Measurements from ENCODE around the gene ARIH1. TPM values are rescaled to one million over a fixed set of nuclear protein-coding genes. Genes with fewer than 3 reads are reported as not detected.

ARIH1 gene
- total and polyA plus RNA-seq, 2 donors (not counting 1 experiment from before 2014, with no cell fraction given), result 27.9 to 199 TPM

DNA sequence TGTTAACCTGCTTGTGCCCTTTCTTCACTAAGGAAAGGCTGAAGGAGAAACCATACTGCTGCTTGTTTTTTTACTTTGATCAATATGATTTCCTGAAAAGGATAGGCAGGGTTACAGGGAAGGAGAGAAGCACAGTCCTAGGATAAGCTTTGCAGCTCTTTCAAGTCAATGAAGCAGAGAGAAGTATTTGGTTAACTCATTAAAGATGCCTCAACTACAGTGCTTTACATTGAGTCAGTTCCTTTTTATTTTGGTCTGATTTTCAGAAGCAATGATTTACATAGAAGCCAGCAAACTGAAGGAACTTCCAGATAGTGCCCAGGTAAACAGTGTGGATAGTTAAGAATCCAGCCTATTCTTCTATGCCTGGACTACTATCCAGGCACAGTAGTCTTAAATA, 64.8 kb downstream of the ARIH1 start:
- peaks cover 53% of the 10 kb centered on the region for H4K20me1 ChIP-seq (ENCODE audit: control insufficient read depth, insufficient read depth, low read length, poor library complexity, severe bottlenecking)
- POLR2A ChIA-PET, result no interaction called here
- no peak for ATAC-seq (ENCODE audit: low read depth)

GRCh38 chr15:72540606-72541237, 66.6 kb downstream of the ARIH1 start:
- no peak overlapping the region for H3K4me3 Mint-ChIP-seq
- Histone ChIP-seq H3K9ac (ENCODE audit: low read length) (no peak overlapping the region), H3K9me3 (ENCODE audit: control extremely low read depth in 1 of 3, control insufficient read depth in 2 of 3, insufficient read depth in 1 of 3, low read length in 2 of 3) (peaks cover 0 to 13% (median 12%) of the 10 kb centered on the region in 3 donors), H2AFZ (ENCODE audit: insufficient read depth, low read depth, low read length, poor library complexity, severe bottlenecking) (no peak overlapping the region), H3K4me2 (replicated peaks; ENCODE audit: low read depth, low read length, poor library complexity, severe bottlenecking) (no peak overlapping the region), H3K27me3 (replicated peaks in 1 of 4; ENCODE audit: control extremely low read depth in 1 of 4, control insufficient read depth in 3 of 4, insufficient read depth in 4 of 4, low read length in 3 of 4) (no peaks in the 10 kb centered on the region), H4K20me1 (ENCODE audit: control insufficient read depth, insufficient read depth, low read length, poor library complexity, severe bottlenecking) (peaks cover 50% of the 10 kb centered on the region), H3K79me2 (ENCODE audit: control insufficient read depth, insufficient read depth, low read length) (peaks cover 72% of the 10 kb centered on the region), H3K36me3 (replicated peaks in 1 of 2; ENCODE audit: control extremely low read depth in 1 of 2, control insufficient read depth in 1 of 2, extremely low read depth in 1 of 2, insufficient read depth in 2 of 2, low read length in 1 of 2) (peaks cover 0 to 16% of the 10 kb centered on the region in 2 experiments), H3K4me1 (ENCODE audit: control insufficient read depth in 2 of 2, insufficient read depth in 2 of 2, low read length in 2 of 2) (no peaks in the 10 kb centered on the region), H3K4me3 (ENCODE audit: control extremely low read depth in 1 of 5, extremely low read depth in 1 of 5, insufficient read depth in 1 of 5, low read depth in 2 of 5, low read length in 4 of 5) (no peak overlapping the region), H3K27ac (ENCODE audit: low read length in 2 of 2) (no peak overlapping the region)
- DNase-seq (no peak), ATAC-seq (ENCODE audit: low read depth) (no peak)
- H3K4me1 Mint-ChIP-seq, result peaks cover 10% of the 10 kb centered on the region
- peaks cover 5% of the 10 kb centered on the region for H3K9me3 Mint-ChIP-seq (ENCODE audit: insufficient read depth)
- intact Hi-C loops (cut with micrococcal nuclease), result no loop called here
- ChIA-PET POLR2A (no interaction called here), CTCF (no interaction called here)
- TF ChIP-seq, protein P1, sequence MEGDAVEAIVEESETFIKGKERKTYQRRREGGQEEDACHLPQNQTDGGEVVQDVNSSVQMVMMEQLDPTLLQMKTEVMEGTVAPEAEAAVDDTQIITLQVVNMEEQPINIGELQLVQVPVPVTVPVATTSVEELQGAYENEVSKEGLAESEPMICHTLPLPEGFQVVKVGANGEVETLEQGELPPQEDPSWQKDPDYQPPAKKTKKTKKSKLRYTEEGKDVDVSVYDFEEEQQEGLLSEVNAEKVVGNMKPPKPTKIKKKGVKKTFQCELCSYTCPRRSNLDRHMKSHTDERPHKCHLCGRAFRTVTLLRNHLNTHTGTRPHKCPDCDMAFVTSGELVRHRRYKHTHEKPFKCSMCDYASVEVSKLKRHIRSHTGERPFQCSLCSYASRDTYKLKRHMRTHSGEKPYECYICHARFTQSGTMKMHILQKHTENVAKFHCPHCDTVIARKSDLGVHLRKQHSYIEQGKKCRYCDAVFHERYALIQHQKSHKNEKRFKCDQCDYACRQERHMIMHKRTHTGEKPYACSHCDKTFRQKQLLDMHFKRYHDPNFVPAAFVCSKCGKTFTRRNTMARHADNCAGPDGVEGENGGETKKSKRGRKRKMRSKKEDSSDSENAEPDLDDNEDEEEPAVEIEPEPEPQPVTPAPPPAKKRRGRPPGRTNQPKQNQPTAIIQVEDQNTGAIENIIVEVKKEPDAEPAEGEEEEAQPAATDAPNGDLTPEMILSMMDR (IDR thresholded peaks at IDR 0.05), result no peak
- TF ChIP-seq EZH2 (IDR thresholded peaks at IDR 0.05; ENCODE audit: borderline replicate concordance, insufficient read depth, low read depth, low read length, poor library complexity, severe bottlenecking), result no peak
- H3K27me3 Mint-ChIP-seq, result no peaks in the 10 kb centered on the region
- no peak overlapping the region for H3K27ac Mint-ChIP-seq
- 96% methylated on average over 8 of the region's 11 CpGs for WGBS (ENCODE audit: insufficient coverage)

More for the DNA sequence above, 64.8 kb downstream of the ARIH1 start:
- Histone ChIP-seq H3K36me3 (replicated peaks in 1 of 2; ENCODE audit: control extremely low read depth in 1 of 2, control insufficient read depth in 1 of 2, extremely low read depth in 1 of 2, insufficient read depth in 2 of 2, low read length in 1 of 2) (peaks cover 0 to 3% of the 10 kb centered on the region in 2 experiments), H3K4me3 (ENCODE audit: control extremely low read depth in 1 of 5, extremely low read depth in 1 of 5, insufficient read depth in 1 of 5, low read depth in 2 of 5, low read length in 4 of 5) (no peak overlapping the region), H3K9ac (ENCODE audit: low read length) (no peak overlapping the region), H3K27me3 (replicated peaks in 1 of 4; ENCODE audit: control extremely low read depth in 1 of 4, control insufficient read depth in 3 of 4, insufficient read depth in 4 of 4, low read length in 3 of 4) (no peaks in the 10 kb centered on the region), H3K4me2 (replicated peaks; ENCODE audit: low read depth, low read length, poor library complexity, severe bottlenecking) (no peak overlapping the region), H2AFZ (ENCODE audit: insufficient read depth, low read depth, low read length, poor library complexity, severe bottlenecking) (no peak overlapping the region), H3K9me3 (ENCODE audit: control extremely low read depth in 1 of 3, control insufficient read depth in 2 of 3, insufficient read depth in 1 of 3, low read length in 2 of 3) (peaks cover 0 to 13% (median 12%) of the 10 kb centered on the region in 3 donors), H3K4me1 (ENCODE audit: control insufficient read depth in 2 of 2, insufficient read depth in 2 of 2, low read length in 2 of 2) (no peaks in the 10 kb centered on the region), H3K79me2 (ENCODE audit: control insufficient read depth, insufficient read depth, low read length) (peaks cover 79% of the 10 kb centered on the region), H3K27ac (ENCODE audit: low read length in 2 of 2) (no peak overlapping the region)
- CTCF ChIA-PET, result no interaction called here
- Mint-ChIP-seq H3K4me1 (peaks cover 12% of the 10 kb centered on the region), H3K27ac (no peak overlapping the region), H3K9me3 (ENCODE audit: insufficient read depth) (peaks cover 5% of the 10 kb centered on the region), H3K4me3 (no peak overlapping the region), H3K27me3 (no peaks in the 10 kb centered on the region)
- intact Hi-C loops (cut with micrococcal nuclease), result no loop called here
- TF ChIP-seq EZH2 (IDR thresholded peaks at IDR 0.05; ENCODE audit: borderline replicate concordance, insufficient read depth, low read depth, low read length, poor library complexity, severe bottlenecking), result no peak
- TF ChIP-seq, protein P1 (IDR thresholded peaks at IDR 0.05), result no peak
- DNase-seq, result no peak

Data from B cell (primary cell).